Mucosa of descending colon (tissue), 3 donors: ENCODE measurements around the gene ITPKB. TPM values are rescaled to one million over a fixed set of nuclear protein-coding genes. Genes with fewer than 3 reads are reported as not detected.

Experiments used
- ATAC-seq: fragments of 200-7000 bp; cut with Tn5 transposase; one replicate; pipeline ENCODE4 v1.9.1; 2020; ENCODE audit warnings: mild to moderate bottlenecking, moderate library complexity
- DNase-seq, 3 donors: peaks; one replicate each; pipeline ENCODE4 v3.0.0-alpha.2; 2020
- H3K36me3 ChIP-seq: fragments of 200-600 bp; one replicate; pipeline ENCODE4 v1.8.0; 2021; ENCODE audit warnings: low read depth, mild to moderate bottlenecking
- H3K4me1 ChIP-seq: fragments of 200-600 bp; one replicate; pipeline ENCODE4 v1.8.0; 2021; ENCODE audit warnings: low read depth, mild to moderate bottlenecking
- H3K4me3 ChIP-seq: fragments of 200-600 bp; one replicate; pipeline ENCODE4 v1.8.0; 2021; ENCODE audit warnings: mild to moderate bottlenecking
- H3K9me3 ChIP-seq: fragments of 200-600 bp; one replicate; pipeline ENCODE4 v1.8.0; 2021; ENCODE audit warnings: mild to moderate bottlenecking
- intact Hi-C, 2 donors: fragments of 100-400 bp; cut with DNase I in 1 of 2; cut with micrococcal nuclease in 1 of 2; formaldehyde crosslinking; loops; one replicate each; pipeline versions ENCODE4 v1.11.0 to v1.11.1; 2022; cut with DNase I, micrococcal nuclease
- total RNA-seq, 3 donors: library from RNA; stranded (reverse); fragmentation: NEBNext Ultra II Directional in 2 of 3; extraction: Animal tissue kit (Norgen Biotek cat#: 25700) in 2 of 3; gene quantifications; one replicate each; pipeline versions ENCODE4 v1.2.1 to v1.2.4, GENCODE V29; 2021 to 2023
- TF ChIP-seq, protein P1 (sequence below): fragments of 200-600 bp; IDR thresholded peaks from one replicate; pipeline ENCODE4 v1.8.0; 2022; ENCODE audit warnings: antibody characterized with exemption, mild to moderate bottlenecking
- donor health status: DM: no; HTN: no; CAD: no; lungs with moderate emphysema.
- donor health status: DM: no; HTN: no; CAD: no.
- donor health status: DM: no; HTN: yes; CAD: no.

Gene ITPKB
- total RNA-seq, 3 donors from 2014 or later = 9.5 to 90.3 (median 11.7) TPM

DNA sequence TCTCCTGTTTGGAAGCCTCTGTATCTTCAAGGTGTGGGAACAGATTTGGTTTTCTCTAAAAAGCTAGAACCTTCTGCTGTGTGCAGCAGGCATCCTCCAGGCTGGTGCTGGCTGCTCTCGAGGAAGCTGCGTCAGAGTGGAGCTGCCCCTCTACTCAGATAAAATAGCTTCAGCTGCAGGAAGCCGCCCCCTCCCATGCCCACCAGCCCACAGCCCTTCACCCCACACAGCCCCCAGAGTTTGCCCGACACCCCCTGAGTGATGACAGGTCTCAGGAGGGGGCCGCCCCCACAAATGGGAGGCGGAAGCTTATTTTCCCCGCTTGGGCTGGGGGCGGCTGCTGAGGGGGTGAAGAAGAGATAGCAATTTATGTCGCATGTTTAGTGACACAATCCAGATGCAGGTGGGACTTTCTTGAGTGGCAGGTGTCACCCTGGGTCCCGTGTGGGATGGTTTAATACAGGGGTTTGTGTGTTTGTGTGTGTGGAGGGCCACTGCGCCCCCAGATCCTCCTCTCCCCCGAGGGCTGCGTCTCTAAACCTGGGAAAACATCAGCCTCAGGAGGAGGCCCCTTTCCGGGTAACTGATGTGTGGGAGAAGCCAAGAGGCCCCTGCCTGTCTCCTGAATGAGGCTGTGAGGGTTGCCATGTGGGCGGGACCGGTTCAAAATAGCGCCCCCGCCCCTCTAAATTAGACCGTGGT lies 135.1 kb downstream of the ITPKB start:
- TF ChIP-seq, protein P1, sequence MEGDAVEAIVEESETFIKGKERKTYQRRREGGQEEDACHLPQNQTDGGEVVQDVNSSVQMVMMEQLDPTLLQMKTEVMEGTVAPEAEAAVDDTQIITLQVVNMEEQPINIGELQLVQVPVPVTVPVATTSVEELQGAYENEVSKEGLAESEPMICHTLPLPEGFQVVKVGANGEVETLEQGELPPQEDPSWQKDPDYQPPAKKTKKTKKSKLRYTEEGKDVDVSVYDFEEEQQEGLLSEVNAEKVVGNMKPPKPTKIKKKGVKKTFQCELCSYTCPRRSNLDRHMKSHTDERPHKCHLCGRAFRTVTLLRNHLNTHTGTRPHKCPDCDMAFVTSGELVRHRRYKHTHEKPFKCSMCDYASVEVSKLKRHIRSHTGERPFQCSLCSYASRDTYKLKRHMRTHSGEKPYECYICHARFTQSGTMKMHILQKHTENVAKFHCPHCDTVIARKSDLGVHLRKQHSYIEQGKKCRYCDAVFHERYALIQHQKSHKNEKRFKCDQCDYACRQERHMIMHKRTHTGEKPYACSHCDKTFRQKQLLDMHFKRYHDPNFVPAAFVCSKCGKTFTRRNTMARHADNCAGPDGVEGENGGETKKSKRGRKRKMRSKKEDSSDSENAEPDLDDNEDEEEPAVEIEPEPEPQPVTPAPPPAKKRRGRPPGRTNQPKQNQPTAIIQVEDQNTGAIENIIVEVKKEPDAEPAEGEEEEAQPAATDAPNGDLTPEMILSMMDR = no peak
- DNase-seq (no peak), ATAC-seq (no peak)
- intact Hi-C loops = loop anchor here in 1 of 2 donors (10.0 kb wide), 1 partner anchor 59 kb away; the partner anchor contains the start of gene STUM
- Histone ChIP-seq H3K36me3 (no peaks in the 10 kb centered on the region), H3K4me1 (no peaks in the 10 kb centered on the region), H3K9me3 (no peaks in the 10 kb centered on the region), H3K4me3 (no peak overlapping the region)

DNA sequence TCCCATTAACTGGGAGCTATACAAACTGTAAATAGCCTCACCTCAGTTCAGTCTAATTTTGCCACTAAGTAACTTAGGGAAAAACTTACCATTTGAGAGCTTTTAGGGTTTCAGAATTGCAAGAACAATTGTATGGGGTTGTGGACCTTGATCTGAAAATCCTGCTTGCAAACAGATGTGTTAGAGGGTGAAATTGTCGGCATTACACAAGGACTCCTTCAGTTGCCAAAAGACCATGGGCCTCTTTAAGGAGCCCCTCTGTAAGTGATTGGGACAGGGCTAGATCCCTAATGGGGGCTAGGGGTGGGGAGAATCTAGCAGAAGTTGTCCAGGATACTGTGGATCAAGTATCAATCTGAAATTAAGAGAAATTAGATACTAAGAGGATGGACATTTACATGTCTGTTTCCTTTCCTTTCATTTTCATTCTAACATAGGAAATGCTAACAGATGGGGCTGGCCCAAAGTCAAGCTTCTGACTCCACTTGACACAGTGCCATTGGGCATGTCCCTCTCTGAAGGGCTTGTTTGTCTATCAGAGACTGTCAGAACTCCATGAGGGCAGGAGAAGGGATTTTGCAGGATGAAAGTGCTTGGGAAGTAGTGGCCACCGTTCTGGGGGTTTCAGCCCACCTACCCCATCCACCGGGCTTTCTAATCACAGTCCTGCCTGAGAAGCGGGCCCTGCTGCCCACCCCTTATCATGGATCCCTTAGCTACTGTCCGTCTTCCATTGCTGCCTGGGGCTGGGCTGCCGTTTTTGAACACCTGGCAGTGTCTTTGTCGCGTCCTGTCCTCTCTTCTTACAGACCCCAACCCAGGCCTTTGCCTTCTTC lies 135.8 kb downstream of the ITPKB start:
- Histone ChIP-seq H3K4me1 (no peaks in the 10 kb centered on the region), H3K4me3 (no peak overlapping the region)
- ATAC-seq = peak; percentile 42

DNA sequence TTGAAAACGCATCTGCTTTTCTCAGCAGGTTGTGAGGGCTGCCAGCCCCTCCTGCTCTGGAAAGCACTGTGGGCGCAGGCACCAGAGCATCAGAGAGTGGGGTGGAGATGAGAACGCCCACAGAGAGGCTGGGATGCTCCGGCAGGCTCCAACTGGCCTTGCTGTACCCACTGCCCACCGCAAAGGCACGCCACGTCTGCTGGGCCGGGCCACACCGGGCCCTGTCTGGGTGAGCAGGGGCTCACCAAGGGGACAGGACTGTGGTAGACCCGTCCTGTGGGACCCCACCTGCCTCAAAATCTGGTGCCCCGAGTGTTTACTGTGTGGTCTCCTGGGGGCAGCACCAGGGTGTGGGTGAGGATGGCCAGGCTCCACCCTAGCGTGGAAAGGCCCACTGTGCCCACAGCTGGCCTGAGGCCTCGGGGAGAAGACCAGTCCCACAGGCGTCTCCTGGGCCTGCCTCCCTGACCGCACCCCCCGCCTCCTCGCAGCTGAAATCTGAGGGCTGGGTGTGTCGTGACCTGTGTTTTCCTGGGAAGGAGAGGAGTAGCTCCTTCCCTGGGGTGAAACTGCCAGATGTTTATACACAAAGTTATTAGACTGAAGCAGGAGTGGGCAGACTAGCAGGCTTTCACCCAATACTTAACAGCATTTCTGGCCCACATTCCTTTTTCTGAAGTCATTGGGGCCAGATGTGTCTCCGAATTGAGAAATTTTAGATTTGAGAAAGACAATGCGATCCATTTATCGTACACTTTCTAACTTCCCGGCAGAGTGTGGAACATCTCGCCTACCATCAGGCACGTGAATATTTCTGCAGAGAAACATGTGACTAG lies 136.7 kb downstream of the ITPKB start:
- no peaks in the 10 kb centered on the region for H3K4me1 ChIP-seq
- intact Hi-C loops = loop anchor here in 1 of 2 donors (10.0 kb wide), 1 partner anchor 58 kb away; the partner anchor contains the start of gene STUM
- H3K36me3 ChIP-seq = no peaks in the 10 kb centered on the region
- DNase-seq = peak in 2 of 3 donors; percentile 11 to 66
- ATAC-seq = peak; percentile 45
- no peaks in the 10 kb centered on the region for H3K9me3 ChIP-seq
- no peak overlapping the region for H3K4me3 ChIP-seq
- TF ChIP-seq, protein P1 = no peak

More for the DNA sequence above, 135.8 kb downstream of the ITPKB start:
- H3K36me3 ChIP-seq = no peaks in the 10 kb centered on the region
- H3K9me3 ChIP-seq = no peaks in the 10 kb centered on the region
- TF ChIP-seq, protein P1 = no peak
- DNase-seq = peak in 1 of 3 donors; percentile 58
- intact Hi-C loops = loop anchor here in 1 of 2 donors (10.0 kb wide), 1 partner anchor 58 kb away; the partner anchor contains the start of gene STUM

DNA sequence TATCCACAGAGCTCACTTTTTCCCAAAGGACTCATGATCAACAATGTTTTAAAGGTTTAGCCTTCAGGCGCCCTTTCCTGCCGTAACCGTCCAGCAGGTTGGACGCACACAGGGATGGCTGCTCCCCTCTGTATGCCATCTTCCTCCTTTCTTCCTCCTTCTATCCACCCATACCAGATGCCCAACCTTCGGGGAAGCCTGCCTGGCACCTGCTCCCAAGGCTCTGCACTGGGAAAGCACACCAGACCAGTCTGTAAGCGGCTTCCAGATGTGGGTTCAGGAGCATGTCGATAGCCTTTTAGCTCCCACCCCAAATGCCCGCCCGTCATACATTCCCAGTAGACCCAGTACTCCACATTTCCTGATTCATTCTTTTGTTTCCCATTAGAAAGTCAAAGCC lies 137.6 kb downstream of the ITPKB start:
- ATAC-seq (no peak), DNase-seq (no peak)
- TF ChIP-seq, protein P1 = no peak
- Histone ChIP-seq H3K36me3 (no peaks in the 10 kb centered on the region), H3K9me3 (no peaks in the 10 kb centered on the region), H3K4me3 (no peak overlapping the region), H3K4me1 (no peaks in the 10 kb centered on the region)
- intact Hi-C loops = loop anchor here in 1 of 2 donors (10.0 kb wide), 1 partner anchor 57 kb away; the partner anchor contains the start of gene STUM

DNA sequence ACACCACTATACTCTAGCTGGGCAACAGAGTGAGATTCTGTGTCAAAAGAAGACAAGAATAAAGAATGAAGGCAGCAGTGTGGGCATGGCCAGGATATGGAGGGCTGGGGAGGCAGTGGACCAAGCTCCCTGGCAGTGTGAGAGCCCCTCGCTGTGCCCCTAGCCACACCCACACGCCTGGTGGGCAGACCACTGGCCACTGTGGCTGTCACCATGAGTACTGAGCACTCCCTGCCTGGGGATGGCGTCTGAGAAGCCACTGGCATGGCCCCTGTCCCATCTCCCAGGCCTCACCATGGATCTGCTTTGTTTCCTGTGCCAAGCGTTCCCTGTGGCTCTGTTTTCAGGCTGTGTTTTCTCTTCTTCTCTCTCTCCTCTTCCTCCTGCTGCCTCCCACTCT lies 138.8 kb downstream of the ITPKB start:
- ATAC-seq = no peak
- intact Hi-C loops = loop anchor here in 1 of 2 donors (10.0 kb wide), 1 partner anchor 55 kb away; the partner anchor contains the start of gene STUM
- no peak for DNase-seq

More for the DNA sequence above, 138.8 kb downstream of the ITPKB start:
- Histone ChIP-seq H3K4me3 (no peak overlapping the region), H3K9me3 (no peaks in the 10 kb centered on the region), H3K4me1 (no peaks in the 10 kb centered on the region), H3K36me3 (no peaks in the 10 kb centered on the region)
- TF ChIP-seq, protein P1 = no peak
